Kidney tubule cell (primary cell): Measurements from ENCODE around the gene RALGPS2.

Experiments
- DNase-seq: peaks from one replicate; pipeline ENCODE4 v3.0.0-alpha.2; 2018; ENCODE audit warnings: low spot score

Gene RALGPS2

GRCh38 chr1:178724728-178725465 lies at the start of gene RALGPS2:
Gene RALGPS2 (plus strand): TSS chr1:178725244. CDS start chr1:178776765, 51,521 bp downstream.
- DNase-seq: peak; percentile 85

GRCh38 chr1:178679237-178679636 lies 45.8 kb upstream of the RALGPS2 start:
- no peak for DNase-seq

GRCh38 chr1:178682429-178682828 lies 42.6 kb upstream of the RALGPS2 start:
- peak; percentile 5 for DNase-seq

GRCh38 chr1:178682886-178683285 lies 42.2 kb upstream of the RALGPS2 start:
- DNase-seq: no peak

- peak; percentile 5 for DNase-seq
Observed at GRCh38 chr1:178683291-178683690, 41.8 kb upstream of the RALGPS2 start.

- peak; percentile 84 for DNase-seq
Observed at GRCh38 chr1:178684111-178684510, 40.9 kb upstream of the RALGPS2 start.

GRCh38 chr1:178684542-178685000 lies 40.5 kb upstream of the RALGPS2 start:
- DNase-seq: peak; percentile 91

GRCh38 chr1:178686407-178686806 lies 38.6 kb upstream of the RALGPS2 start:
- peak; percentile 31 for DNase-seq

GRCh38 chr1:178688244-178688643 lies 36.8 kb upstream of the RALGPS2 start:
- no peak for DNase-seq

GRCh38 chr1:178689769-178690168 lies 35.3 kb upstream of the RALGPS2 start:
- no peak for DNase-seq

GRCh38 chr1:178690496-178690895 lies 34.5 kb upstream of the RALGPS2 start:
- no peak for DNase-seq

- DNase-seq: no peak
Observed at GRCh38 chr1:178692564-178693327, 32.3 kb upstream of the RALGPS2 start.

GRCh38 chr1:178693366-178693765 lies 31.7 kb upstream of the RALGPS2 start:
- no peak for DNase-seq

GRCh38 chr1:178694923-178695525 lies 30.0 kb upstream of the RALGPS2 start:
- DNase-seq: no peak

GRCh38 chr1:178702146-178702545 lies 22.9 kb upstream of the RALGPS2 start:
- no peak for DNase-seq

GRCh38 chr1:178704833-178705232 lies 20.2 kb upstream of the RALGPS2 start:
- DNase-seq: no peak

- no peak for DNase-seq
Observed at GRCh38 chr1:178706432-178706831, 18.6 kb upstream of the RALGPS2 start.

- DNase-seq: peak; percentile 17
Observed at GRCh38 chr1:178713259-178713658, 11.8 kb upstream of the RALGPS2 start.

GRCh38 chr1:178714453-178714852 lies 10.6 kb upstream of the RALGPS2 start:
- DNase-seq: no peak

- no peak for DNase-seq
Observed at GRCh38 chr1:178716111-178716510, 8.9 kb upstream of the RALGPS2 start.

GRCh38 chr1:178718520-178718919 lies 6.5 kb upstream of the RALGPS2 start:
- no peak for DNase-seq

GRCh38 chr1:178723546-178723945 lies 1.5 kb upstream of the RALGPS2 start:
- DNase-seq: peak; percentile 13

GRCh38 chr1:178724376-178724727 lies 692 bp upstream of the RALGPS2 start:
- no peak for DNase-seq
